ENCODE results near the gene CALN1.

CALN1 gene

DNA sequence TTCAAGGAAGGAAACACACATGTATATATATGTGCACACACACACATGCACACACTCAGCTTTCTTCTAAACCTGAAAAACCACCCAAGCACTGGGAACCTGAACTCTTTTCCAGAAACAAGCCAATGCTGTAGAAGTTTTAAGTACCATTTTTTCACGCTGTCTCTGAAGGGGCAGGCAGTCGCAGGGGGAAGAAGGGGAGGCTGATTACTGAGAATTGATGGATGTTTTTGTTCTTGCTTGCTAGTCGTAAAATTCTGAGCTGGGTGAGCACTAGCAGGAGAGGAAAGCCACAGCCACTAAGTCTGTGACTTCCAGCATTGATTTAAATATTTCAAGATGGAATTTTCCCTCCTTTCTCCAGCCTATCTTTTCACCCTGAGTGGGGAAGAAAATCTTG lies 391.8 kb downstream of the CALN1 start:
- WGBS = 95% methylated on average over 3 of the region's 3 CpGs
- no peak overlapping the region for H3K27ac ChIP-seq (ENCODE audit: low read depth, low read length)
- H3K27me3 ChIP-seq (ENCODE audit: insufficient read depth, low read length) = no peaks in the 10 kb centered on the region
- H3K4me1 ChIP-seq (ENCODE audit: insufficient read depth, low read length) = no peaks in the 10 kb centered on the region
- H3K36me3 ChIP-seq (ENCODE audit: insufficient read depth, low read length) = no peaks in the 10 kb centered on the region
- H3K4me3 ChIP-seq (ENCODE audit: low read length) = no peak overlapping the region
- H3K9me3 ChIP-seq (ENCODE audit: insufficient read depth, low read depth, low read length) = no peaks in the 10 kb centered on the region
- no peak overlapping the region for H3K9ac ChIP-seq (ENCODE audit: low read depth, low read length)

DNA sequence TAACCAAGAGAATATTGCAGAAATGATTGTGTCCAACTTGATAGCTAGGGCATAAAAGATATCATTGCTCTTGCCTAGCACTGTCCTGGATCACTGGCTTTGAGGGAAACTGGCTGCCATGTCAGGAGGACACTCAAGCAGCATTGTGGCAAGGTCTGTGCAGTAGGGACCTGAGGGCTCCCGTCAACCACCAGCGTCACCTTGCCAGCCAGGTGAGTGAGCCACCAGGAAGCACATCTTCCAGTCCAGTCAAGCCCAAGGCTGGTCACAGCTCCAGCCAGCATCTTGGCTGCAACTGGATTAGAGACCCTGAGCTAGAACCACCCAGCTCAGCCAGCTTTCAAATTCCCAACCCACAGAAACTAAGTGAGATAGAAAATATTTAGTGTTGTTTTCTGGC lies 392.7 kb downstream of the CALN1 start:
- H3K4me3 ChIP-seq (ENCODE audit: low read length) = no peak overlapping the region
- no peaks in the 10 kb centered on the region for H3K9me3 ChIP-seq (ENCODE audit: insufficient read depth, low read depth, low read length)
- no peaks in the 10 kb centered on the region for H3K36me3 ChIP-seq (ENCODE audit: insufficient read depth, low read length)
- no peaks in the 10 kb centered on the region for H3K27me3 ChIP-seq (ENCODE audit: insufficient read depth, low read length)
- no peaks in the 10 kb centered on the region for H3K4me1 ChIP-seq (ENCODE audit: insufficient read depth, low read length)
- WGBS = 95% methylated on average over 2 of the region's 2 CpGs
- no peak overlapping the region for H3K27ac ChIP-seq (ENCODE audit: low read depth, low read length)
- H3K9ac ChIP-seq (ENCODE audit: low read depth, low read length) = no peak overlapping the region

DNA sequence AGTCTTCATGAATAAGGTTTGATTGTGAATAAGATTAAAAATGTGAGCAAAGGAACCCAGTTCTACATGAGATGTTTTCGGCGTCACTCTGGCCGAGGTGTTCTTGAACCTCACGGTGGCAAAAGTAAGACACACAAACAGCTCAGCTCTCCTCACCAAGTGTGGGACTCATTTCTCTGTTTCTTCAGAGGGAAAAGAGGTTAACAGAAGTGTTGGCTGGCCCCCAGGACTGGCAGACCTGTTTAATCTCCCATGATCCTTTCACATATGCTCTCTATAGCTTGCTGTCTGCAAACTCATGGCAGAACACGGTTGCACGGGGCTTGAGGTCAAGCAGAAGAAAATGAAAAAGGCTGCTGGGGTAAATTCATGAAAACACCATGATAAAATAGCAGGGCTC lies 394.4 kb downstream of the CALN1 start:
- H3K4me3 ChIP-seq (ENCODE audit: low read length) = no peak overlapping the region
- no peak overlapping the region for H3K9ac ChIP-seq (ENCODE audit: low read depth, low read length)
- no peak overlapping the region for H3K27ac ChIP-seq (ENCODE audit: low read depth, low read length)
- H3K9me3 ChIP-seq (ENCODE audit: insufficient read depth, low read depth, low read length) = no peaks in the 10 kb centered on the region
- 94% methylated on average over 6 of the region's 6 CpGs for WGBS
- no peaks in the 10 kb centered on the region for H3K36me3 ChIP-seq (ENCODE audit: insufficient read depth, low read length)
- H3K4me1 ChIP-seq (ENCODE audit: insufficient read depth, low read length) = no peaks in the 10 kb centered on the region
- H3K27me3 ChIP-seq (ENCODE audit: insufficient read depth, low read length) = no peaks in the 10 kb centered on the region

DNA sequence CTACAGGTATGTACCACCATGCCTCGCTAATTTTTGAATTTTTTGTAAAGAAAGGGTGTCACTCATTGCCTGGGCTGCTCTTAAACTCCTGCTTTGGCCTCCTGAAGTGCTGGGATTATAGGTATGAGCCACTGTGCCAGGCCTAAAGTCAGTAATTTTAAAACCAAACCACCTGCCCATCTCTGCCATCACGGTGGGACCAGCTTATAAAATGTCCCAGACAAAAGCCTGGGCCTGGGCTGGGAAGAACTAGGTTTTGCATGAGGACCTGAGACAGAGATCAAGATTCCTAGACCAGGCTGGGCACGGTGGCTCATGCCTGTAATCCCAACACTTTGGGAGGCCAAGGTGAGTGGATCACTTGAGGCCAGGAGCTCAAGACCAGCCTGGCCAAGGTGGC lies 395.6 kb downstream of the CALN1 start:
- Histone ChIP-seq H3K4me1 (ENCODE audit: insufficient read depth, low read length) (no peaks in the 10 kb centered on the region), H3K27me3 (ENCODE audit: insufficient read depth, low read length) (no peaks in the 10 kb centered on the region), H3K36me3 (ENCODE audit: insufficient read depth, low read length) (no peaks in the 10 kb centered on the region), H3K9me3 (ENCODE audit: insufficient read depth, low read depth, low read length) (no peaks in the 10 kb centered on the region), H3K4me3 (ENCODE audit: low read length) (no peak overlapping the region), H3K27ac (ENCODE audit: low read depth, low read length) (no peak overlapping the region), H3K9ac (ENCODE audit: low read depth, low read length) (no peak overlapping the region)
- WGBS = 96% methylated on average over 3 of the region's 3 CpGs

DNA sequence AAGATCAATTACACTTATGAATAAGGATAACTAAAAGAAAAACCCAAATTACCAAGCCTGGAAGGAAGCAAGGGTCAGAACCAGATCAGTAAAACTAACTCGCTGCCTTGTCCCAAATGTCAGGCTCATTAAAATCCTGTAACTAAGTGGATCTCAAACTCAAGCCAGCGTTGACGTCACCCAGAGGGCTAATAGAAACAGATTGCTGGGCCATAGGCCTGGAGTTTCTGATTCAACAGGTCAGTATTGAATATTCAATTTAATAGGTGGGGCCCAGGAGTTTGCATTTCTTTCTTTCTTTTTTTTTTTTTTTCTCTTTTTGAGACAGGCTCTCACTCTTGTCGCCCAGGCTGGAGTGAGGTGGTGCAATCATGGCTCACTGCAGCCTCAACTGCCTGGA lies 397.0 kb downstream of the CALN1 start:
- Histone ChIP-seq H3K27me3 (ENCODE audit: insufficient read depth, low read length) (no peaks in the 10 kb centered on the region), H3K4me1 (ENCODE audit: insufficient read depth, low read length) (no peaks in the 10 kb centered on the region), H3K9me3 (ENCODE audit: insufficient read depth, low read depth, low read length) (no peaks in the 10 kb centered on the region), H3K27ac (ENCODE audit: low read depth, low read length) (no peak overlapping the region), H3K4me3 (ENCODE audit: low read length) (no peak overlapping the region), H3K36me3 (ENCODE audit: insufficient read depth, low read length) (no peaks in the 10 kb centered on the region), H3K9ac (ENCODE audit: low read depth, low read length) (no peak overlapping the region)
- 97% methylated on average over 4 of the region's 4 CpGs for WGBS

DNA sequence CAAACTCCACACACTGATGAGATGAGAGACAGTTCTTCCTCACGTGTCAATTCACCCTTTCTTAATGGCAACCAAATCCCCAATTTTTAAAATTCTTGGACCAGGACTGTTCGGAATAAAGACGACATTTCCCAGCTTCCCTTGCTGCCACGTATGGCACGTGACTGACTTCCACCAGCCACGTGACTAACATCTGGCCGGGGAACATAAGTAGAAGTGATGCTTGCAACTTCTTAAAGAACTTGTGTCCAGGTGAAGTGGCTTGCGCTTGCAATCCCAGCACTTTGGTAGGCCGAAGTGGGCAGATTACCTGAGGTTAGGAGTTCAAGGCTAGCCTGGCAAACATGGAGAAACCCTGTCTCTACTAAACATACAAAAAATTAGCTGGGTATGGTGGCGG lies 405.1 kb downstream of the CALN1 start:
- Histone ChIP-seq H3K27me3 (ENCODE audit: insufficient read depth, low read length) (no peaks in the 10 kb centered on the region), H3K27ac (ENCODE audit: low read depth, low read length) (no peak overlapping the region), H3K9me3 (ENCODE audit: insufficient read depth, low read depth, low read length) (peaks cover 2% of the 10 kb centered on the region; the same call in 1 of the 2 replicates), H3K4me3 (ENCODE audit: low read length) (no peak overlapping the region), H3K4me1 (ENCODE audit: insufficient read depth, low read length) (no peaks in the 10 kb centered on the region), H3K9ac (ENCODE audit: low read depth, low read length) (no peak overlapping the region), H3K36me3 (ENCODE audit: insufficient read depth, low read length) (no peaks in the 10 kb centered on the region)
- 94% methylated on average over 10 of the region's 10 CpGs for WGBS

DNA sequence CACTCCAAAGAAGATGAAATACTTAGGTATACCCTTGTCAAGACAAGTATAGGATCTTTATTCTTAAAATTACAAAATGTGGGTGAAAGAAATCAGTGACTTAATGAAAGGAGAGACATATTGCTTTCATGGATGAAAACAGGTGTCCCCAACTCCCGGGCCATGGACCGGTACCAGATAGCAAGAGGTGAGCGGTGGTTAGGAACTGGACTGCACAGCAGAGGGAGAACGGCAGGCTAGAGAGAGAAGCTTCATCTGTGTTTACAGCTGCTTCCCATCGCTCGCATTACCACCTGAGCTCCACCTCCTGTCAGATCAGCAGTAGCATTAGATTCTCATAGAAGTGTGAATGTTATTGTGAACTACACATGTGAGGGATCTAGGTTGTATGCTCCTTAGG lies 408.9 kb downstream of the CALN1 start:
- WGBS = 95% methylated on average over 6 of the region's 6 CpGs

DNA sequence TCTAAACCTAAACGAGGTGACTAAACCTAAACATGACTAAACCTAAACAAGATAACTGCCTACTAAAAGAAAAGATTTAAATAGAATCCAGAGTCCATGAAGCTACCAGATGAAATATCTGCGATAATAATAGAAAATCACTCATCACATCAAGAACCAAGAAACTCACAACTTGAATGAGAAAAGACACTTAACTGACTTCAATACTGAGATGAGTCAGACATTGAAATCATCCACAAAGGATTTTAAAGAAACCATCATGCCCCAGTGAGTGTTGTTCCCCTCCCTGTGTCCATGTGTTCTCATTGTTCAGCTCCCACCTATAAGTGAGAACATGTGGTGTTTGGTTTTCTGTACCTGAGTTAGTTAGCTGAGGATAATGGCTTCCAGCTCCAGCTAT lies 416.0 kb downstream of the CALN1 start:
- WGBS = 97% methylated on average over 2 of the region's 2 CpGs
- H3K36me3 ChIP-seq (ENCODE audit: insufficient read depth, low read length) = no peaks in the 10 kb centered on the region
- no peaks in the 10 kb centered on the region for H3K27me3 ChIP-seq (ENCODE audit: insufficient read depth, low read length)
- no peak overlapping the region for H3K4me3 ChIP-seq (ENCODE audit: low read length)
- no peak overlapping the region for H3K9ac ChIP-seq (ENCODE audit: low read depth, low read length)
- no peaks in the 10 kb centered on the region for H3K9me3 ChIP-seq (ENCODE audit: insufficient read depth, low read depth, low read length)
- H3K4me1 ChIP-seq (ENCODE audit: insufficient read depth, low read length) = no peaks in the 10 kb centered on the region
- no peak overlapping the region for H3K27ac ChIP-seq (ENCODE audit: low read depth, low read length)

More for the DNA sequence above, 408.9 kb downstream of the CALN1 start:
- Histone ChIP-seq H3K27me3 (ENCODE audit: insufficient read depth, low read length) (no peaks in the 10 kb centered on the region), H3K36me3 (ENCODE audit: insufficient read depth, low read length) (no peaks in the 10 kb centered on the region), H3K9me3 (ENCODE audit: insufficient read depth, low read depth, low read length) (peaks cover 2% of the 10 kb centered on the region; the same call in 1 of the 2 replicates), H3K4me1 (ENCODE audit: insufficient read depth, low read length) (no peaks in the 10 kb centered on the region), H3K9ac (ENCODE audit: low read depth, low read length) (no peak overlapping the region), H3K27ac (ENCODE audit: low read depth, low read length) (no peak overlapping the region), H3K4me3 (ENCODE audit: low read length) (no peak overlapping the region)

DNA sequence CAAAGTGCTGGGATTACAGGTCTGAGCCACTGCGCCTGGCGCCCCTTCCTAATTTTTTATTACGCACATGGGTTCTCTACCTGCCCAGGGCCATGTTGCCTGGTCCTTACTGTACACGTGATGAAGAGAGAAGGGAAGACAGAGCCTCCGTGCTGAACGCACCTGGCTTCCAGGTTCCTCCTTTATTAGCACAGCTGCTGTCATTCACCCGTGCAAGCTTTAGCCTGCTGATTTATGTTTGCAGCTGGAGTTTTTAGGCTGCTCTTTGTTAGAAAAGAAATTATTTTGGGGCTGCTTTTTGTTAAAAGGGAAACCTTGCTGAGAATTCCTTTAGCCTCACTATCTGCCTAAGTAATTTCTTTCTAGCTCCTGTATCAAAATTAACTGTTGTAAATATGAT lies 417.0 kb downstream of the CALN1 start:
- Histone ChIP-seq H3K4me3 (ENCODE audit: low read length) (no peak overlapping the region), H3K27me3 (ENCODE audit: insufficient read depth, low read length) (no peaks in the 10 kb centered on the region), H3K9ac (ENCODE audit: low read depth, low read length) (no peak overlapping the region), H3K36me3 (ENCODE audit: insufficient read depth, low read length) (no peaks in the 10 kb centered on the region), H3K4me1 (ENCODE audit: insufficient read depth, low read length) (no peaks in the 10 kb centered on the region), H3K9me3 (ENCODE audit: insufficient read depth, low read depth, low read length) (no peaks in the 10 kb centered on the region), H3K27ac (ENCODE audit: low read depth, low read length) (no peak overlapping the region)
- WGBS = 96% methylated on average over 7 of the region's 7 CpGs

DNA sequence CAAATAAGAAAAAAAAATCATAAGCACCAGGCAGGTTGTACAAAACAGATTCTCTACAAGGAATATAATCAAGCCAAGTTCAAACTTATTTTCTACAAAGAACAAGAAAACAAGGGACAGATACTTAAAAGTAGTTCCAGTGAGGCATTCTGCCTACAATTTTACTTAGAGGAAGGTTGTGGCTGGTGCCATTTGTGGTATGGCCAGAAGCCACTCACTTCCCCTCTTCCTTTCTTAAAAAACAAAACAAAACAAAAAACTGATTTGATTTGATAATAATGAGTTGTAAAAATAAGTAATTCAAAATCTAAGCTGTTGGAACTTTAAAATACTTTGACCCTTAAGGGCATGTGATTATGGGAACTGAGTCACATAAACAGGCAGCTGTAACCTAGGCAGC lies 420.6 kb downstream of the CALN1 start:
- no peak overlapping the region for H3K9ac ChIP-seq (ENCODE audit: low read depth, low read length)
- H3K27ac ChIP-seq (ENCODE audit: low read depth, low read length) = no peak overlapping the region
- H3K4me3 ChIP-seq (ENCODE audit: low read length) = no peak overlapping the region
- H3K36me3 ChIP-seq (ENCODE audit: insufficient read depth, low read length) = no peaks in the 10 kb centered on the region
- H3K4me1 ChIP-seq (ENCODE audit: insufficient read depth, low read length) = no peaks in the 10 kb centered on the region
- no peaks in the 10 kb centered on the region for H3K9me3 ChIP-seq (ENCODE audit: insufficient read depth, low read depth, low read length)
- H3K27me3 ChIP-seq (ENCODE audit: insufficient read depth, low read length) = no peaks in the 10 kb centered on the region

DNA sequence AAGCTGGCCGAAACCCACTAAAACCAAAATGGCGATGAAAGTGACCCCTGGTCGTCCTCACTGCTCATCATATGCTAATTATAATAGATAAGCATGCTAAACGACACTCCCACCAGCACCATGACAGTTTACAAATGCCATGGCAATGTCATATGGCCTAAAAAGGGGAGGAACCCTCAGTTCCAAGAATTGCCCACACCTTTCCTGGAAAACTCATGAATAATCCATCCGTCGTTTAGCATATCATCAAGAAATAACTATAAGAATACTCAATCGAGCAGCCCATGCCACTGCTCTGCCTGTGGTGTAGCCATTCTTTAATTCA lies 422.0 kb downstream of the CALN1 start:
- Histone ChIP-seq H3K4me3 (ENCODE audit: low read length) (no peak overlapping the region), H3K27me3 (ENCODE audit: insufficient read depth, low read length) (no peaks in the 10 kb centered on the region), H3K27ac (ENCODE audit: low read depth, low read length) (no peak overlapping the region), H3K4me1 (ENCODE audit: insufficient read depth, low read length) (no peaks in the 10 kb centered on the region), H3K9me3 (ENCODE audit: insufficient read depth, low read depth, low read length) (no peaks in the 10 kb centered on the region), H3K36me3 (ENCODE audit: insufficient read depth, low read length) (no peaks in the 10 kb centered on the region), H3K9ac (ENCODE audit: low read depth, low read length) (no peak overlapping the region)
- 89% methylated on average over 7 of the region's 7 CpGs for WGBS

DNA sequence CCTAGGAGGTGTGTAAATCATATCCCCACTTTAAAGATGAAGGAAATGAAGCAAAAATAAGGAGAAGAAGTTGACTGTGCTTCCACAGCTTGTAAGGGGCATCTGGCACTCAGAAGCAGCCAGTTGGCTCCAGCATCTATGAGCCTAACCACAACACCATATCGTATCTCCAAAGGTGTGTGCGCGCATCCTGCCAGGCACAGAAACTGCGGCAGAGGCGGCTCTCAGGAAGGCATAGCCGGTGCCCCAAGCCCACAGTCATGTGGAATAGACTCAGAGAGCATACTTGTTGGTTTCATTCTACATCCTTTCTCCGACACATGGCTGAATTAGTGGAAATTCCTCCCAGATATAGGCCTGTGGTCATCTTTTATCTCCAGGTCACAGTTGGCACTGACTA lies 423.9 kb downstream of the CALN1 start:
- no peaks in the 10 kb centered on the region for H3K9me3 ChIP-seq (ENCODE audit: insufficient read depth, low read depth, low read length)
- H3K4me1 ChIP-seq (ENCODE audit: insufficient read depth, low read length) = no peaks in the 10 kb centered on the region
- no peak overlapping the region for H3K9ac ChIP-seq (ENCODE audit: low read depth, low read length)
- H3K4me3 ChIP-seq (ENCODE audit: low read length) = no peak overlapping the region
- WGBS = 97% methylated on average over 7 of the region's 7 CpGs
- H3K27ac ChIP-seq (ENCODE audit: low read depth, low read length) = no peak overlapping the region
- H3K27me3 ChIP-seq (ENCODE audit: insufficient read depth, low read length) = no peaks in the 10 kb centered on the region
- H3K36me3 ChIP-seq (ENCODE audit: insufficient read depth, low read length) = no peaks in the 10 kb centered on the region

Measured in HUES64 (cell line).